Measurements from ENCODE around the gene AMBP.

DNA sequence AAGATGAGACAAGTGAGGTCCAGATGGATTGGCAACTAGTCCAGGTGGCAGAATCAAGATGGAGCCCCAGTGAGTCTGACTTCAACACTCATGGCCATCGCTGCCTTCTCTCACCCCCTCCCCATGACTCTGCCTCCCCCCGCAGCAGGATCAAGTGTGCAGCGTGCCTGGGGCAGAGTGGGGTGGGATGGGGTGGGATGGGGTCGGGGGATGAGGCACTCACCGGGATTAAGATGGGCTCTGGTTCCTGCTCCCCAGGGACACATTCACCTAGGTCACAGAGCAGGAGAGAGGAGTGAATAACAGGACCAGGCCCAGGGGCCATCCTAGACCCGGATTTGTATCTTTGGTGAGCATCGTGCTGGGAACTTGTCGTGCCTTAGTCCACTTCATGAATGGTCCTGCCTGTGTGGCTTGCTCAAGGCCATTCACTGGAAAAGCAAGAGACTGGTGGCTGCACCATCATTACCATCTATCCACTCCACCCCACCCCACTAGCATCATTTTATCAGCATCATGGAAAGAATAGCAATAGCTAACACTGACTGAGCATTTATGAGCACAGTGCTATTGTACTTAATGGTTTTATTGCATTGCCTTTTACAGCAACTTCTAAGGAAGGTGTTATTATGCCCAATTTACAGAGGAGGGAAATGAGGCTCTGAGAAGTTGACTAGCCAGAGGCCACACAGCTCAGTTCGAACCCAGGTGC lies 8.5 kb downstream of the AMBP start:
- TF ChIP-seq SP2 (CRISPR knock-in tag; IDR thresholded peaks at IDR 0.05) (no peak), TBP (CRISPR knock-in tag; IDR thresholded peaks at IDR 0.05) (no peak), ATF2 (CRISPR knock-in tag; IDR thresholded peaks at IDR 0.05) (no peak), MYPOP (CRISPR knock-in tag; IDR thresholded peaks at IDR 0.05) (no peak), JUN (CRISPR knock-in tag; IDR thresholded peaks at IDR 0.05) (no peak), DR1 (CRISPR knock-in tag; IDR thresholded peaks at IDR 0.05) (no peak), KAT2B (IDR thresholded peaks at IDR 0.05; ENCODE audit: borderline replicate concordance, low read depth, low read length) (no peak), POLR2A (IDR thresholded peaks at IDR 0.05; ENCODE audit: insufficient read depth in 1 of 2, low read depth in 2 of 2, low read length in 2 of 2) (no peak), TP53 (CRISPR knock-in tag; conservative IDR thresholded peaks at IDR 0.05) (no peak), ZNF382 (CRISPR knock-in tag; IDR thresholded peaks at IDR 0.05; ENCODE audit: borderline replicate concordance) (no peak), TCF7L2 (IDR thresholded peaks at IDR 0.05; ENCODE audit: low read depth, low read length) (no peak)
- TF ChIP-seq, protein P1, sequence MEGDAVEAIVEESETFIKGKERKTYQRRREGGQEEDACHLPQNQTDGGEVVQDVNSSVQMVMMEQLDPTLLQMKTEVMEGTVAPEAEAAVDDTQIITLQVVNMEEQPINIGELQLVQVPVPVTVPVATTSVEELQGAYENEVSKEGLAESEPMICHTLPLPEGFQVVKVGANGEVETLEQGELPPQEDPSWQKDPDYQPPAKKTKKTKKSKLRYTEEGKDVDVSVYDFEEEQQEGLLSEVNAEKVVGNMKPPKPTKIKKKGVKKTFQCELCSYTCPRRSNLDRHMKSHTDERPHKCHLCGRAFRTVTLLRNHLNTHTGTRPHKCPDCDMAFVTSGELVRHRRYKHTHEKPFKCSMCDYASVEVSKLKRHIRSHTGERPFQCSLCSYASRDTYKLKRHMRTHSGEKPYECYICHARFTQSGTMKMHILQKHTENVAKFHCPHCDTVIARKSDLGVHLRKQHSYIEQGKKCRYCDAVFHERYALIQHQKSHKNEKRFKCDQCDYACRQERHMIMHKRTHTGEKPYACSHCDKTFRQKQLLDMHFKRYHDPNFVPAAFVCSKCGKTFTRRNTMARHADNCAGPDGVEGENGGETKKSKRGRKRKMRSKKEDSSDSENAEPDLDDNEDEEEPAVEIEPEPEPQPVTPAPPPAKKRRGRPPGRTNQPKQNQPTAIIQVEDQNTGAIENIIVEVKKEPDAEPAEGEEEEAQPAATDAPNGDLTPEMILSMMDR (CRISPR knock-in tag; IDR thresholded peaks at IDR 0.05), result no peak
